Peyer's patch (tissue), 4 donors: Measurements from ENCODE around the gene RTN4R.

Experiments used
- POLR2A ChIP-seq, 2 donors: fragments of 450-650 bp; IDR thresholded peaks; one replicate each; pipeline ENCODE4 v1.5.1; 2017; ENCODE audit warnings: antibody characterized with exemption in 2 of 2, mild to moderate bottlenecking in 2 of 2, moderate library complexity in 2 of 2
- TF ChIP-seq, protein P1 (sequence below), 6 experiments: fragments of 450-650 bp in 4 of 6; fragments of 200-600 bp in 2 of 6; sonication (generic) in 1 of 6; IDR thresholded peaks; one replicate each; pipeline ENCODE4 v1.5.1; 2017 to 2019; ENCODE audit warnings: antibody characterized with exemption in 6 of 6, mild to moderate bottlenecking in 3 of 6, moderate library complexity in 1 of 6

DNA sequence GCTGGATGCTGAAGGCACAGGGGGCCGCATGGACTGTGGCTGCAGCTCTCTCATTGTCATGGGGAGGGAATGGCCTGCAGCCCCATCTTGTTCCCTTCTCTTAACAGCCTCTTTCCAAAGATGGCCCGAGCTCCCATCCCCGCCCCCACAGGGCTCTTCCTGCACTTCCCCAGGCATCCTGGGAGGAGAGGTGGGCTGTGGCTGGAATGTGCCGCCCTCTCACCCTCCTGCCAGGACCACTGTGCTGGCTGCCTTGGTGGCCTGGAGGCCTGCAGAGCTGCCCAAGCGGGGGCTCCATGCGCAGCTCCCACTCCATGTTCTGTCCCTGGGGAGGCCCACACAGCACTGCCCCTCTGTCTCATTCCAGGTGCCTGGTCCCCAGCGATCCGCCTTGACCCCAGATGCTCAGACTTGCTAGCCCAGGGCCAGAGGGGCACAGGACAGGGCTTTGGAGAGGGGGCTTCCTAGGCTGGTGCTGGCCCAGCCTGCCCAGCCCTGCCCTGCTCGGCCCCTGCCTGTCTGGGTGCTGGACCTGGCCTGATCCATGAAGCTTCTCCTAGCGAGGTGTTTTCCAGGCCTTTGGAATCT is 56.6 kb downstream of the RTN4R start:
- TF ChIP-seq, protein P1, sequence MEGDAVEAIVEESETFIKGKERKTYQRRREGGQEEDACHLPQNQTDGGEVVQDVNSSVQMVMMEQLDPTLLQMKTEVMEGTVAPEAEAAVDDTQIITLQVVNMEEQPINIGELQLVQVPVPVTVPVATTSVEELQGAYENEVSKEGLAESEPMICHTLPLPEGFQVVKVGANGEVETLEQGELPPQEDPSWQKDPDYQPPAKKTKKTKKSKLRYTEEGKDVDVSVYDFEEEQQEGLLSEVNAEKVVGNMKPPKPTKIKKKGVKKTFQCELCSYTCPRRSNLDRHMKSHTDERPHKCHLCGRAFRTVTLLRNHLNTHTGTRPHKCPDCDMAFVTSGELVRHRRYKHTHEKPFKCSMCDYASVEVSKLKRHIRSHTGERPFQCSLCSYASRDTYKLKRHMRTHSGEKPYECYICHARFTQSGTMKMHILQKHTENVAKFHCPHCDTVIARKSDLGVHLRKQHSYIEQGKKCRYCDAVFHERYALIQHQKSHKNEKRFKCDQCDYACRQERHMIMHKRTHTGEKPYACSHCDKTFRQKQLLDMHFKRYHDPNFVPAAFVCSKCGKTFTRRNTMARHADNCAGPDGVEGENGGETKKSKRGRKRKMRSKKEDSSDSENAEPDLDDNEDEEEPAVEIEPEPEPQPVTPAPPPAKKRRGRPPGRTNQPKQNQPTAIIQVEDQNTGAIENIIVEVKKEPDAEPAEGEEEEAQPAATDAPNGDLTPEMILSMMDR (IDR thresholded peaks at IDR 0.05), result no peak
- no peak for TF ChIP-seq POLR2A (IDR thresholded peaks at IDR 0.05)
